Measurements from ENCODE around the gene RARB.

GRCh38 chr3:25397150-25397549, 30.9 kb upstream of the RARB start:
- TF ChIP-seq POLR2A (IDR thresholded peaks at IDR 0.05) (no peak), POLR2AphosphoS5 (IDR thresholded peaks at IDR 0.05) (no peak)
